K562 (cell line): ENCODE data around the gene ZFYVE28. TPM values are rescaled to one million over a fixed set of nuclear protein-coding genes. Genes with fewer than 3 reads are reported as not detected.
A peak's percentile ranks its signal among the peaks of the same experiment; 100 is the strongest.

Experiments
- BHLHE40 ChIP-seq: IDR thresholded peaks from 2 replicates; pipeline ENCODE4 v1.6.1; 2011; ENCODE audit warnings: low read length, improper control_type of control experiment
- DPF2 ChIP-seq: fragments of 450-650 bp; IDR thresholded peaks from 2 replicates; pipeline ENCODE4 v1.6.1; 2016
- FOXA1 ChIP-seq: fragments of 450-650 bp; IDR thresholded peaks from 2 replicates; pipeline ENCODE4 v1.6.1; 2016; ENCODE audit warnings: mild to moderate bottlenecking, borderline replicate concordance
- GTF2E2 ChIP-seq: fragments of 200-800 bp; sonication (Bioruptor generic); IDR thresholded peaks from 2 replicates; pipeline ENCODE4 v1.6.1; 2016; ENCODE audit warnings: missing genetic modification characterization, missing compliant biosample characterization
- HDGF ChIP-seq: fragments of 450-650 bp; IDR thresholded peaks from 2 replicates; pipeline ENCODE4 v1.6.1; 2016
- MBD2 ChIP-seq: sonication (generic); IDR thresholded peaks from 2 replicates; pipeline ENCODE4 v1.6.1; 2016; ENCODE audit warnings: low read depth, borderline replicate concordance
- MTA3 ChIP-seq: fragments of 450-650 bp; formaldehyde crosslinking; IDR thresholded peaks from 2 replicates; pipeline ENCODE4 v1.6.1; 2017; ENCODE audit warnings: mild to moderate bottlenecking, borderline replicate concordance
- RFX1 ChIP-seq: fragments of 450-650 bp; IDR thresholded peaks from 2 replicates; pipeline ENCODE4 v1.6.1; 2016; ENCODE audit warnings: mild to moderate bottlenecking, moderate library complexity
- SP1 ChIP-seq: sonication (generic); formaldehyde crosslinking; IDR thresholded peaks from 2 replicates; pipeline ENCODE4 v1.8.1; 2022; ENCODE audit warnings: mild to moderate bottlenecking, missing genetic modification reagents
- ZNF41 ChIP-seq: fragments of 250-450 bp; sonication (Bioruptor Pico); conservative IDR thresholded peaks from 2 replicates; pipeline ENCODE4 v1.4.0; 2020; ENCODE audit warnings: mild to moderate bottlenecking
- ZNF785 ChIP-seq: fragments of 250-450 bp; sonication (Bioruptor Pico); IDR thresholded peaks from 2 replicates; pipeline ENCODE4 v1.4.0; 2020; ENCODE audit warnings: mild to moderate bottlenecking
- polyA plus RNA-seq, 8 experiments: library from polyadenylated mRNA; depleted of rRNA in 4 of 8; stranded (reverse) in 5 of 8; unstranded in 3 of 8; fragments of >200 nt; fragmentation: Nextera tagmentation in 2 of 8; fragmentation: Illumina TruSeq in 1 of 8; extraction: Ambion mirVana in 2 of 8; extraction: Trizol in 1 of 8; gene quantifications; 2 replicates each; pipeline versions ENCODE4 v1.2.1 to v1.2.3, GENCODE V29; 2011 to 2014; ENCODE audit warnings: inconsistent platforms in 1 of 8, missing spikeins in 1 of 8
- total RNA-seq, 7 experiments: library from RNA; depleted of rRNA in 6 of 7; stranded (reverse); fragments of >200 nt in 6 of 7; fragmentation: Illumina TruSeq in 2 of 7; extraction: Trizol in 2 of 7; gene quantifications; 2 replicates each; pipeline versions ENCODE4 v1.2.1 to v1.2.3, GENCODE V29; 2011 to 2021; ENCODE audit warnings: low replicate concordance in 1 of 7
- TF ChIP-seq, protein P1 (sequence below): sonication (generic); formaldehyde crosslinking; IDR thresholded peaks from 2 replicates; pipeline ENCODE4 v1.8.1; 2023; ENCODE audit warnings: mild to moderate bottlenecking, missing genetic modification reagents
- TF ChIP-seq, protein P2 (sequence below), 2 experiments: IDR thresholded peaks; 2 replicates each; pipeline ENCODE4 v1.6.1; 2011; ENCODE audit warnings: borderline replicate concordance in 1 of 2, control low read depth in 1 of 2, low read depth in 1 of 2, low read length in 1 of 2, mild to moderate bottlenecking in 1 of 2, mixed read lengths in 1 of 2, moderate library complexity in 1 of 2; ENCODE audit not compliant: insufficient read depth in 1 of 2, insufficient read length in 1 of 2, poor library complexity in 1 of 2, severe bottlenecking in 1 of 2; ENCODE audit errors: extremely low read depth in 1 of 2
- TF ChIP-seq, protein P3 (sequence below), 2 experiments: fragments of 450-650 bp in 1 of 2; sonication (generic) in 1 of 2; formaldehyde crosslinking; conservative IDR thresholded peaks; 2 replicates each; pipeline versions ENCODE4 v1.4.0 to v1.8.1; 2020 to 2022; ENCODE audit warnings: mild to moderate bottlenecking in 1 of 2, missing genetic modification reagents in 1 of 2
- TF ChIP-seq, protein P4 (sequence below): fragments of 450-650 bp; IDR thresholded peaks from 2 replicates; pipeline ENCODE4 v1.6.1; 2016; ENCODE audit warnings: antibody characterized with exemption
- TF ChIP-seq, protein P5 (sequence below): fragments of 250-450 bp; sonication (Bioruptor Pico); IDR thresholded peaks from 2 replicates; pipeline ENCODE4 v1.4.0; 2020; ENCODE audit warnings: mild to moderate bottlenecking
- TF ChIP-seq, protein P6 (sequence below): sonication (generic); formaldehyde crosslinking; IDR thresholded peaks from 2 replicates; pipeline ENCODE4 v1.8.0; 2022; ENCODE audit warnings: mild to moderate bottlenecking, missing genetic modification reagents
- TF ChIP-seq, protein P7 (sequence below): fragments of 450-650 bp; formaldehyde crosslinking; IDR thresholded peaks from 2 replicates; pipeline ENCODE4 v1.4.0; 2020; ENCODE audit warnings: mild to moderate bottlenecking, mixed read lengths

Gene ZFYVE28
- total and polyA plus RNA-seq, 9 of the 15 experiments (the other 6 are each of a cell fraction or from before 2014, with no cell fraction given): 1.3 to 24.8 (median 8.9) TPM

DNA sequence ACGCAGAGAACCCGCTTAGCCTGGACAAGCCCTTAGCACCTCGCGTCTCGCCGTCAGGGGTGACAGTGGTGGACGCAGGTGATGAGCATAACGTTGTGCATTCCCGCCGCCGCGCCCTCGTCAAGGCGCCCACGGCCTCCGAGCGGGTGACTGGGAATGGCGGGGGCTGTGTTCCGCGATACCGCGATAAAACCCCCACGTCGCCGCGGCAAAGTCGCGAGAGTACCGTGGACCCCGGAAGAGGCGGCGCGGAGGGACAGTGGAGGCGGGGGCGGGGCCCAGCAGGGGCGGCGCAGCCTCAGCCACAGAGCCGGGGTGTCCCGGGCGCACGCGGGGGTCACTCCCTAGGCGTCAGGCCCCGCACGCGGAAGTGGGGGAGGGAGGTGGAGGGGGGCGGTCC lies 53.8 kb downstream of the ZFYVE28 start (continued):
- TF ChIP-seq, protein P1, sequence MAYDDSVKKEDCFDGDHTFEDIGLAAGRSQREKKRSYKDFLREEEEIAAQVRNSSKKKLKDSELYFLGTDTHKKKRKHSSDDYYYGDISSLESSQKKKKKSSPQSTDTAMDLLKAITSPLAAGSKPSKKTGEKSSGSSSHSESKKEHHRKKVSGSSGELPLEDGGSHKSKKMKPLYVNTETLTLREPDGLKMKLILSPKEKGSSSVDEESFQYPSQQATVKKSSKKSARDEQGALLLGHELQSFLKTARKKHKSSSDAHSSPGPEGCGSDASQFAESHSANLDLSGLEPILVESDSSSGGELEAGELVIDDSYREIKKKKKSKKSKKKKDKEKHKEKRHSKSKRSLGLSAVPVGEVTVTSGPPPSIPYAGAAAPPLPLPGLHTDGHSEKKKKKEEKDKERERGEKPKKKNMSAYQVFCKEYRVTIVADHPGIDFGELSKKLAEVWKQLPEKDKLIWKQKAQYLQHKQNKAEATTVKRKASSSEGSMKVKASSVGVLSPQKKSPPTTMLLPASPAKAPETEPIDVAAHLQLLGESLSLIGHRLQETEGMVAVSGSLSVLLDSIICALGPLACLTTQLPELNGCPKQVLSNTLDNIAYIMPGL: 0 out of 2 replicates have a peak, but pooled peaks have one; percentile 39
- no peak for TF ChIP-seq SP1 (CRISPR knock-in tag)
- TF ChIP-seq RFX1: no peak
- TF ChIP-seq, protein P2, sequence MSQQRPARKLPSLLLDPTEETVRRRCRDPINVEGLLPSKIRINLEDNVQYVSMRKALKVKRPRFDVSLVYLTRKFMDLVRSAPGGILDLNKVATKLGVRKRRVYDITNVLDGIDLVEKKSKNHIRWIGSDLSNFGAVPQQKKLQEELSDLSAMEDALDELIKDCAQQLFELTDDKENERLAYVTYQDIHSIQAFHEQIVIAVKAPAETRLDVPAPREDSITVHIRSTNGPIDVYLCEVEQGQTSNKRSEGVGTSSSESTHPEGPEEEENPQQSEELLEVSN (IDR thresholded peaks at IDR 0.05; ENCODE audit: borderline replicate concordance in 1 of 2, extremely low read depth in 1 of 2, insufficient read depth in 1 of 2, insufficient read length in 1 of 2, low read depth in 1 of 2, low read length in 1 of 2, poor library complexity in 1 of 2, severe bottlenecking in 1 of 2): peak; percentile 85 to 92
- peak; percentile 30 for TF ChIP-seq BHLHE40
- peak; percentile 42 for TF ChIP-seq DPF2
- TF ChIP-seq HDGF: no peak
- no peak for TF ChIP-seq ZNF41
- TF ChIP-seq FOXA1: no peak
- TF ChIP-seq, protein P3, sequence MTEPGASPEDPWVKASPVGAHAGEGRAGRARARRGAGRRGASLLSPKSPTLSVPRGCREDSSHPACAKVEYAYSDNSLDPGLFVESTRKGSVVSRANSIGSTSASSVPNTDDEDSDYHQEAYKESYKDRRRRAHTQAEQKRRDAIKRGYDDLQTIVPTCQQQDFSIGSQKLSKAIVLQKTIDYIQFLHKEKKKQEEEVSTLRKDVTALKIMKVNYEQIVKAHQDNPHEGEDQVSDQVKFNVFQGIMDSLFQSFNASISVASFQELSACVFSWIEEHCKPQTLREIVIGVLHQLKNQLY (CRISPR knock-in tag; conservative IDR thresholded peaks at IDR 0.05): no peak
- TF ChIP-seq ZNF785: no peak
- TF ChIP-seq, protein P4, sequence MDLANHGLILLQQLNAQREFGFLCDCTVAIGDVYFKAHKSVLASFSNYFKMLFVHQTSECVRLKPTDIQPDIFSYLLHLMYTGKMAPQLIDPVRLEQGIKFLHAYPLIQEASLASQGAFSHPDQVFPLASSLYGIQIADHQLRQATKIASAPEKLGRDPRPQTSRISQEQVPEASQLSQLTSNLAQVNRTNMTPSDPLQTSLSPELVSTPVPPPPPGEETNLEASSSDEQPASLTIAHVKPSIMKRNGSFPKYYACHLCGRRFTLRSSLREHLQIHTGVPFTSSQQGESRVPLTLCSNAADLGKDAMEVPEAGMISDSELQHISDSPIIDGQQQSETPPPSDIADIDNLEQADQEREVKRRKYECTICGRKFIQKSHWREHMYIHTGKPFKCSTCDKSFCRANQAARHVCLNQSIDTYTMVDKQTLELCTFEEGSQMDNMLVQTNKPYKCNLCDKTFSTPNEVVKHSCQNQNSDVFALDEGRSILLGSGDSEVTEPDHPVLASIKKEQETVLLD: 0 out of 2 replicates have a peak, but pooled peaks have one; percentile 36
- TF ChIP-seq, protein P5, sequence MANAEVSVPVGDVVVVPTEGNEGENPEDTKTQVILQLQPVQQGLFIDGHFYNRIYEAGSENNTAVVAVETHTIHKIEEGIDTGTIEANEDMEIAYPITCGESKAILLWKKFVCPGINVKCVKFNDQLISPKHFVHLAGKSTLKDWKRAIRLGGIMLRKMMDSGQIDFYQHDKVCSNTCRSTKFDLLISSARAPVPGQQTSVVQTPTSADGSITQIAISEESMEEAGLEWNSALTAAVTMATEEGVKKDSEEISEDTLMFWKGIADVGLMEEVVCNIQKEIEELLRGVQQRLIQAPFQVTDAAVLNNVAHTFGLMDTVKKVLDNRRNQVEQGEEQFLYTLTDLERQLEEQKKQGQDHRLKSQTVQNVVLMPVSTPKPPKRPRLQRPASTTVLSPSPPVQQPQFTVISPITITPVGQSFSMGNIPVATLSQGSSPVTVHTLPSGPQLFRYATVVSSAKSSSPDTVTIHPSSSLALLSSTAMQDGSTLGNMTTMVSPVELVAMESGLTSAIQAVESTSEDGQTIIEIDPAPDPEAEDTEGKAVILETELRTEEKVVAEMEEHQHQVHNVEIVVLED (CRISPR knock-in tag): 0 out of 2 replicates have a peak, but pooled peaks have one; percentile 14
- TF ChIP-seq, protein P6, sequence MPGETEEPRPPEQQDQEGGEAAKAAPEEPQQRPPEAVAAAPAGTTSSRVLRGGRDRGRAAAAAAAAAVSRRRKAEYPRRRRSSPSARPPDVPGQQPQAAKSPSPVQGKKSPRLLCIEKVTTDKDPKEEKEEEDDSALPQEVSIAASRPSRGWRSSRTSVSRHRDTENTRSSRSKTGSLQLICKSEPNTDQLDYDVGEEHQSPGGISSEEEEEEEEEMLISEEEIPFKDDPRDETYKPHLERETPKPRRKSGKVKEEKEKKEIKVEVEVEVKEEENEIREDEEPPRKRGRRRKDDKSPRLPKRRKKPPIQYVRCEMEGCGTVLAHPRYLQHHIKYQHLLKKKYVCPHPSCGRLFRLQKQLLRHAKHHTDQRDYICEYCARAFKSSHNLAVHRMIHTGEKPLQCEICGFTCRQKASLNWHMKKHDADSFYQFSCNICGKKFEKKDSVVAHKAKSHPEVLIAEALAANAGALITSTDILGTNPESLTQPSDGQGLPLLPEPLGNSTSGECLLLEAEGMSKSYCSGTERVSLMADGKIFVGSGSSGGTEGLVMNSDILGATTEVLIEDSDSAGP (CRISPR knock-in tag): no peak
- TF ChIP-seq GTF2E2 (tag): 0 out of 2 replicates have a peak, but pooled peaks have one; percentile 29
- TF ChIP-seq MBD2: peak; percentile 25; the same call in 1 of the 2 replicates
- TF ChIP-seq MTA3: peak; percentile 32; the same call in 1 of the 2 replicates
- TF ChIP-seq, protein P7, sequence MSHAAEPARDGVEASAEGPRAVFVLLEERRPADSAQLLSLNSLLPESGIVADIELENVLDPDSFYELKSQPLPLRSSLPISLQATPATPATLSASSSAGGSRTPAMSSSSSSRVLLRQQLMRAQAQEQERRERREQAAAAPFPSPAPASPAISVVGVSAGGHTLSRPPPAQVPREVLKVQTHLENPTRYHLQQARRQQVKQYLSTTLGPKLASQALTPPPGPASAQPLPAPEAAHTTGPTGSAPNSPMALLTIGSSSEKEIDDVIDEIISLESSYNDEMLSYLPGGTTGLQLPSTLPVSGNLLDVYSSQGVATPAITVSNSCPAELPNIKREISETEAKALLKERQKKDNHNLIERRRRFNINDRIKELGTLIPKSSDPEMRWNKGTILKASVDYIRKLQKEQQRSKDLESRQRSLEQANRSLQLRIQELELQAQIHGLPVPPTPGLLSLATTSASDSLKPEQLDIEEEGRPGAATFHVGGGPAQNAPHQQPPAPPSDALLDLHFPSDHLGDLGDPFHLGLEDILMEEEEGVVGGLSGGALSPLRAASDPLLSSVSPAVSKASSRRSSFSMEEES (CRISPR knock-in tag): no peak
